CD4-positive, alpha-beta T cell treated with Interleukin-17A for 4 hours (primary cell): Measurements from ENCODE around the gene KCNH3.
"Not testable (repeated sequence)": the region's sequence is repeated elsewhere in the genome, so short reads cannot be mapped to it uniquely, and the experiment has no call there.

Source experiments
- DNase-seq: peaks from one replicate; pipeline ENCODE4 v3.0.0-alpha.2; 2020; ENCODE audit warnings: mixed read lengths

The KCNH3 gene

GRCh38 chr12:49588721-49589516 is 50.1 kb downstream of the KCNH3 start:
- no peak for DNase-seq

DNA sequence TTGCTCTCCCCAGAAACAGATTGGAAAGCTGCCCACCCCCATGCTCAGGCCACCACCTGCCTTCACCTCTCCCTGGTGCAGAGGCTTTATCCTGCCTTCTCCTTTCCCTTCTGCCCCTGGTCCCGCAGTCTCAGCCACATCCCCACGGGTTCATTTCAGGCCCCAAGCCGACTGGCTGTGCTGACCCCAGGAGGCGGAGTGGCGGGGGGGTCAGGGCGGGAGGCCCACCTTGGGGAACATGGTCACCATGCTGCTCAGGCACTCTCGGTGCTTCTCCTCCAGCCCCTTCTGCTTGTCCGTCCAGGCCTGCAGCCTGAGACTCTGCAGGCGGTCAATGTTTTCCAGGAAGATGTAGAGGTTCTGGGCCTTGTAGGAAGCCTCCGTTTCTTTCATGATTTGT is 59.7 kb downstream of the KCNH3 start:
- DNase-seq: no peak

DNA sequence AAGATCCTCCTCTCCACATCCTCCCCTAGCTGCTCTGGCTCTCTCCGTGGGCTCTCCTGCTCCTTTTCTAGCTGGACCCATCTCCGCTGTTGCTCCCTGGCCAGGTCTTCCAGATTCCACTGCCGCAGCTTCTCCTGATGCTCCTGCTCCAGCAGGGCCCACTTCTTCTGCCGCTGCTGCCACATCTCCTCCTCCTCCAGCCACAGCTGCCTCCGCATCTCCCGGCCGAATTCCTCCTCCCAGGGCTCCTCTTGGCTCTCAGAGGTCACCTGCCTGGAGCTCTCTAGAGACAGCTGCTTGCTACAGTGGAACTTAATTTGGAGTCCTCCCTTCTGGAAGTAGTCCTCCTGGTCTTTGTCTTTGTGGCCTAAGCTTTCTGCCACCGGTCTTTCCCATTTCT is 61.1 kb downstream of the KCNH3 start:
- DNase-seq: no peak

DNA sequence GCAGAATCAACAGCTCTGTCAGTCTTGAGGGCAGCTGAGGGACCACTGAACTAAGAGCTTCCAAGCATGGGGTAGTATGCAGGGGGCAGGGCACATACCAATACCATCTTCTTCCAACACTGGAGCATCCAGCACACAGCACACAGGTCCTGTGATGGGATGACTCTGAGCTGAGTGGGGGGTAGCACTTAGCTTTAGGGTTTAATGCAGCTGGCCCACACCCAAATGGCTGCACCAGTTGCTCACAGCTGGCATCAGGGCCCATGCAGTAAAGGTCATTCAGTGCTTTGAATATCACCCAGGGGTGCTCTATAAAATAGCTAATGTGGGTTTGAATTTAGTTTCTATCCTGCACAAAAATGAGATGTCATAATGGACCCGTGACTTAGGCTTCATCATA is 64.9 kb downstream of the KCNH3 start:
- no peak for DNase-seq

GRCh38 chr12:49604856-49605255 is 66.0 kb downstream of the KCNH3 start:
- DNase-seq: no peak

DNA sequence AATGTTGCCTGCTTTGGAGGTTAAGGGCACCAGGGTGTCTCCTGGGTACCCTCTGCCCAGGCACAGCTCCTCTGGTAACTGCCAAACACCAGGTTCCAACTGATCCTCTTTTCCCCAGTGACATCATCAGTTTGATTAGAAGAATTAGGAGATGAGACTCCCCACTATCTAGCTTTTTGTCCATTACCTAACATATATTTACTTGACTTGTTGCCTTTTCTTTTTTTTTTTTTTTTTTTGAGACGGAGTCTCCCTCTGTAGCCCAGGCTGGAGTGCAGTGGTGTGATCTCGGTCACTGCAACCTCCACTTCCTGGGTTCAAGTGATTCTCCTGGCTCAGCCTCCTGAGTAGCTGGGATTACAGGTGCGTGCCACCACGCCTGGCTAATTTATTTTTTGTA is 66.7 kb downstream of the KCNH3 start, which contains the start of gene FAM186B:
Gene FAM186B (minus strand): TSS at position 101 of the 400 bp plus-strand sequence. CDS start 162 bp downstream, outside the sequence.
- DNase-seq: not testable (repeated sequence)
